Measurements from ENCODE around the gene ZNF638. TPM values are rescaled to one million over a fixed set of nuclear protein-coding genes. Genes with fewer than 3 reads are reported as not detected.
"Not testable (repeated sequence)": the region's sequence is repeated elsewhere in the genome, so short reads cannot be mapped to it uniquely, and the experiment has no call there.

ZNF638 gene
- total RNA-seq, 1 donor from 2014 or later, result 93.5 TPM

- no peak for DNase-seq (ENCODE audit: low spot score)
Observed at GRCh38 chr2:71389384-71390072, 57.9 kb downstream of the ZNF638 start.

GRCh38 chr2:71393216-71393615 is 61.6 kb downstream of the ZNF638 start:
- DNase-seq (ENCODE audit: low spot score), result no peak

DNA sequence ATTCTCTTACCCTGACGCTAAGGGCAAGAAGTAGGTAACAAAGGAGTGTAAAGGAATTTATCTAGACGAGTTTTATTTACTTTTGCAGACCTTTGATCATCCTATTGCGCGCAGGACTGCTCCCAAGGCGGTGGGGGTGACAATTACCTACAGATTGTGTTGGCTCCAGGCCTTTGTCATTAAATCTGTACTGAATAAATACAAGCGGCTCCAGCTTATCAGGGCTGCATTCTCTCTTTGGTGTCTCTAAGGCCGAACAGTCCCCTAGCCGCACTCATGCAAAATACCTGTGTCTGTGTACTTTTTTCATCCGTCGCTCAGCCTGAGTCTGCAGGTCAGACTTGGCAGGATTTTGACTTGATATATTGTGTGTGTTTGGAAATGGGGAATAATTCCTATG is 63.9 kb downstream of the ZNF638 start:
- no peak for DNase-seq (ENCODE audit: low spot score)

GRCh38 chr2:71402427-71402826 is 70.8 kb downstream of the ZNF638 start:
- DNase-seq (ENCODE audit: low spot score), result no peak

- DNase-seq (ENCODE audit: low spot score), result no peak
Observed at GRCh38 chr2:71409611-71410010, 78.0 kb downstream of the ZNF638 start.

DNA sequence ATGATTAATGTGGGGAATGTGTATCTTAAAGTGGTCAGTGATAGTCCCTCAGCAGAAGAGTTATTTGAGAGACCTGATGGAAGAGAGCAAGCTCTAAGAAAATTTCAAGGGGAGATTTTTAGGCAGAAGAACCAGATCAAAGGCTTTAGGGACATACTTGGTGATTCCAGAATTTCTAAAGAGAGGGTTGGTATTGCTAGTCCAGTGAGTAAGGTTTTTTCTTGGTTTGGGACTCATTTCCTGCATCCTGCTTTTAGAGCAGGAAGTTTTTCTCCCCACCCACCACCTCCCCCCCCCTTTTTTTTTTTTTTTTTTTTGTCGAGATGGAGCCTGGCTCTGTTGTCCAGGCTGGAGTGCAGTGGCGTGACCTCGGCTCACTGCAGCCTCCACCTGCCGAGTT is 79.1 kb downstream of the ZNF638 start:
- no peak for DNase-seq (ENCODE audit: low spot score)

GRCh38 chr2:71416866-71417265 is 85.3 kb downstream of the ZNF638 start:
- not testable (repeated sequence) for DNase-seq (ENCODE audit: low spot score)

DNA sequence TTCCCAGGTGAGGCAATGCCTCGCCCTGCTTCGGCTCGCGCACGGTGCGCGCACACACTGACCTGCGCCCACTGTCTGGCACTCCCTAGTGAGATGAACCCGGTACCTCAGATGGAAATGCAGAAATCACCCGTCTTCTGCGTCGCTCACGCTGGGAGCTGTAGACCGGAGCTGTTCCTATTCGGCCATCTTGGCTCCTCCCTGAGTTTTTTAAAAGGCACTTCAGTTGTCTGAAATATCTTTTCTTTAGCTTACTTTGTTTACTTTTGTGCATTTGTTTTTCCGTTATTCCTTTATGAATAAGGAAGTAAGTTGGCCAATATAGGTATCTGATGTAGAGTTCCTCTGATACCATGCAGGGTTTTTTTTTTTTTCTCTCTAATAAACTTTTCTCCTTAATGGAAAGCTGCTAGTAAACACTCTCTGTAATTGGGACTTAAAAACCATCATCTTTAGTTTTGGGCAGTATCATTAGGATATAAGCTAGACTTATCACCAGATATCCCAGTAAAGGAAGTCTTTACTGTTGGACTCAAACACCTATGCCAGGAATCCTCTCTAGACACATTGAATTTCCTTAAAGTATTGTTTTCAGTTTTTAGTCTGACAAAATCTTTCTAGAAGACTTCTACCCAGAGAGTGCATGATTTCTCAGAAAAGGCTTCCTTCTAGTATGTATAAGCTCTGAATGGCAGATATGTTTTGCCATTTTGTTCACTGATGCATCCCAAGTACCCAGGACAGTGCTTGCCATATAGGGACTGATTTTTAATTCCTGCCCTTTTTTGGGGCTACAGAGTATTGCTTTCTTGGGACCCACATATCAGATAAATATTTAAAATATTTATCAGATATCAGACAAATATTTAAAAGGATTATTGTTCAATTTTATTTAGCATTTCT is 86.0 kb downstream of the ZNF638 start:
- no peak for DNase-seq (ENCODE audit: low spot score)

GRCh38 chr2:71419145-71419544 is 87.6 kb downstream of the ZNF638 start:
- no peak for DNase-seq (ENCODE audit: low spot score)

- DNase-seq (ENCODE audit: low spot score), result no peak
Observed at GRCh38 chr2:71419976-71420375, 88.4 kb downstream of the ZNF638 start.

DNA sequence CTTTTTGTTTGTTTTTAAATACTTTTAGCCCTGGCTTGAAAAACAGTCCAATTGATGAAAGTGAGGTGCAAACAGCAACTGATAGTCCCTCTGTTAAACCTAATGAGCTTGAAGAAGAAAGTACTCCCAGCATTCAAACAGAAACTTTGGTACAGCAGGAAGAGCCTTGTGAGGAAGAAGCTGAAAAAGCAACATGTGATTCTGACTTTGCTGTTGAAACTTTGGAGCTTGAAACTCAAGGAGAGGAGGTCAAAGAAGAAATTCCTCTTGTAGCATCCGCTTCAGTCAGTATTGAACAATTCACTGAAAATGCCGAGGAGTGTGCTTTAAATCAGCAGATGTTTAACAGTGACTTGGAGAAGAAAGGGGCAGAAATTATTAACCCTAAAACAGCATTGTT is 91.2 kb downstream of the ZNF638 start:
- no peak for DNase-seq (ENCODE audit: low spot score)

GRCh38 chr2:71423817-71424420 is 92.3 kb downstream of the ZNF638 start:
- DNase-seq (ENCODE audit: low spot score), result no peak

DNA sequence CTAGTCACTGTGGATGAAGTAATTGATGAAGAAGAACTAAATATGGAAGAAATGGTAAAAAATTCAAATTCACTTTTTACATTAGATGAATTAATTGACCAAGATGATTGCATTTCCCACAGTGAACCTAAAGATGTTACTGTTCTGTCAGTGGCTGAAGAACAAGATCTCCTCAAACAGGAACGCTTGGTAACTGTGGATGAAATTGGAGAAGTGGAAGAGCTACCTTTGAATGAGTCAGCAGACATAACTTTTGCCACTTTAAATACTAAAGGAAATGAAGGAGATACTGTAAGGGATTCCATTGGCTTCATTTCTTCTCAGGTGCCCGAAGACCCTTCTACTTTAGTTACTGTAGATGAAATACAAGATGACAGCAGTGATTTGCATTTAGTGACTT is 95.1 kb downstream of the ZNF638 start:
- no peak for DNase-seq (ENCODE audit: low spot score)

GRCh38 chr2:71428472-71429383 is 97.1 kb downstream of the ZNF638 start:
- no peak for DNase-seq (ENCODE audit: low spot score)

DNA sequence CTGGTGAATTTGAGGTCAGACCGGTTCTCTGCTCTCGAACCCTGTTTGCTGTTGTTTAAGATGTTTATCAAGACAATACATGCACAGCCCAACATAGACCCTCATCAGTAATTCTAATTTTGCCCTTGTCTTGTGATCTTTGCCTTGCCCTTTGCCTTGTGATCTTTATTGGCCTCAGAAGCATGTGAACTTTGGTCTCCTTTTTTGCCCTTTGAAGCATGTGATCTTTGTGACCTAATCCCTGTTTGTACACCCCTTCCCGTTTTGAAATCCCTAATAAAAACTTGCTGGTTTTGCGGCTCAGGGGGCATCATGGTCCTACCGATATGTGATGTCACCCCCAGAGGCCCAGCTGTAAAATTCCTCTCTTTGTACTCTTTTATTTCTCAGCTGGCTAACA is 113.6 kb downstream of the ZNF638 start:
- DNase-seq (ENCODE audit: low spot score), result not testable (repeated sequence)

DNA sequence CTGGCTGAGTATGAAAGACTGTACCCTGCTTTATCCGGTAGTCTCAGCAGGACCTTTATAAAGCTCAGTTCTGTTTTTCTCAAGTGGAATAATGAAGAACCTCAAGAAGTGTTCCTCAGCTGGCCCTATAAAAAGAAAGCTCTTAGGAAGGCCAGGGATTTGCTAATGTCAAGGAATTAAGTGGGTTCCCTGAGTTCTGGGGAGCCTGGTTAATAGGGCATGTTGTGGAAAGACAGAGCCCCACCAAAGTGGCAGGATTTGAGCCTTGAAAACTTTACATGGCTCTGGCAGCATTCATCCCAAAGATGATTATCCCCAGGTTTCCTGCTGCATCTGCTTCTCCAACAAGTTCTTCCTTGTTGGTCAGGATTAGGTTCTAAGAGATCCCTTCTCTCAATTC is 114.9 kb downstream of the ZNF638 start:
- no peak for DNase-seq (ENCODE audit: low spot score)

- no peak for DNase-seq (ENCODE audit: low spot score)
Observed at GRCh38 chr2:71449343-71449742, 117.8 kb downstream of the ZNF638 start.

- no peak for DNase-seq (ENCODE audit: low spot score)
Observed at GRCh38 chr2:71451705-71452104, 120.1 kb downstream of the ZNF638 start.

DNA sequence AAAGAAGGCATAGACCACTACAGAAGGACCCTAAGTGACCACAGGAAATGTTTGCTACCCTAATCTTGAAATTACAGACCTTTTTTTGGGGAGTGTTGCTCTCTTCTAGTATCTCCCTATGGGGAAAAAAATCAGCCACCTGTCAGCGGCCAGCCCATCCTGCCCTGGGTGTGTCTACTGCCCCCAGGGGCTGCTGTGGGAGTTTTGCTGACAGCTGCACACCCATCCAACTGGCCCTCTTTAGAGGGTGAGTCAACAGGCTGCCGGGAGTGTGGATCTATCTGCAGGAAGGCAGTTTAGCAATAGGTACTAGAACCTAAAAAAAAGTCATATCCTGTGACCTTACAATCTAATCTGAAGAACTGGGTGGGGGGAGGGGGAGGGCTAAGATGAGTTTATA is 121.0 kb downstream of the ZNF638 start:
- no peak for DNase-seq (ENCODE audit: low spot score)

DNA sequence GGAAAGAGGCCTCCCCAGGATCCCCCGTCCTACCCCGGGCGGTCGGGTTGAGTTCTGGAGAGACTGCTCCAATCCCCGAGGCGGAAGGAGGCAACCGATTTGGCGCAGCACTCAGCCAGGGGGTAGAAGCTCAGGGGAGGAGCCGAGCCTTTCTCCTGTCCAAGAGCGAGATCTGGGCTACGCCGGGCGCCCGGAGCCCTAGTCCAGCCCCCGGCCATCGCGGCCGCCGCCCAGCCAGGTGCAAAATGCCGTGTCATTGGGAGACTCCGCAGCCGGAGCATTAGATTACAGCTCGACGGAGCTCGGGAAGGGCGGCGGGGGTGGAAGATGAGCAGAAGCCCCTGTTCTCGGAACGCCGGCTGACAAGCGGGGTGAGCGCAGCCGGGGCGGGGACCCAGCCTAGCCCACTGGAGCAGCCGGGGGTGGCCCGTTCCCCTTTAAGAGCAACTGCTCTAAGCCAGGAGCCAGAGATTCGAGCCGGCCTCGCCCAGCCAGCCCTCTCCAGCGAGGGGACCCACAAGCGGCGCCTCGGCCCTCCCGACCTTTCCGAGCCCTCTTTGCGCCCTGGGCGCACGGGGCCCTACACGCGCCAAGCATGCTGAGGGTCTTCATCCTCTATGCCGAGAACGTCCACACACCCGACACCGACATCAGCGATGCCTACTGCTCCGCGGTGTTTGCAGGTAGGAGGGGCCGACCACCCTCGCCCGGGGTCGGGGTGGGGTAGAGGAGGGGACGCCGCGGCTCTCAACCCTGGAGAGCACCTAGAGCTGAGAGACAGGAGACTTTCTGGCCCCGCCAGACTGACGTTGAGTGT is 122.0 kb downstream of the ZNF638 start, which contains the start of gene DYSF:
Gene DYSF, plus strand, starts transcription at position 158 of the 817 bp plus-strand sequence.
- DNase-seq (ENCODE audit: low spot score), result no peak
